SK-N-SH (cell line): ENCODE data around the gene KRTAP5-4. TPM values are rescaled to one million over a fixed set of nuclear protein-coding genes. Genes with fewer than 3 reads are reported as not detected.

Experiments
- CTCF ChIA-PET: fragments of 300-600, 350-600 bp; formaldehyde crosslinking; extraction: SDS; loops from one replicate; lab custom pipeline; 2021; lab: Yijun Ruan, JAX
- POLR2A ChIA-PET: fragments of 350-600 bp; sonication (Branson Sonifier 250); formaldehyde crosslinking; extraction: SDS; loops from one replicate; lab custom pipeline; 2020; ENCODE audit warnings: antibody characterized with exemption, inconsistent platforms; lab: Yijun Ruan, JAX
- DNase-seq: peaks from one replicate; pipeline ENCODE4 v3.0.0; 2012
- H2AFZ ChIP-seq: fragments of 200-600 bp; sonication (generic); 2 replicates; pipeline ENCODE4 v1.8.1; 2016; ENCODE audit warnings: antibody characterized with exemption, mild to moderate bottlenecking, low read depth
- H3F3A ChIP-seq: fragments of 200-600 bp; sonication (generic); replicated peaks from 2 replicates; pipeline ENCODE3; 2016; ENCODE audit warnings: antibody characterized with exemption, mild to moderate bottlenecking; ENCODE audit not compliant: insufficient read depth
- H3K27ac ChIP-seq, 2 experiments: fragments of 200-500 bp in 1 of 2; fragments of 200-600 bp in 1 of 2; sonication (Bioruptor generic) in 1 of 2; sonication (generic), shearing (Covaris generic) in 1 of 2; 2 replicates each; pipeline versions ENCODE4 v1.5.1 to v1.6.1; 2014 to 2016; ENCODE audit warnings: low read depth in 2 of 2, inconsistent platforms in 1 of 2, low read length in 1 of 2, mild to moderate bottlenecking in 1 of 2, mixed read lengths in 1 of 2
- H3K27me3 ChIP-seq: fragments of 200-600 bp; sonication (generic), shearing (Covaris generic); 2 replicates; pipeline ENCODE4 v1.6.1; 2016; ENCODE audit warnings: mixed run types; ENCODE audit not compliant: insufficient read depth
- H3K36me3 ChIP-seq, 2 experiments: fragments of 200-500 bp in 1 of 2; fragments of 200-600 bp in 1 of 2; sonication (Bioruptor generic) in 1 of 2; sonication (generic) in 1 of 2; replicated peaks in 1 of 2; 2 replicates each; pipeline versions ENCODE3 to v1.5.1; 2014 to 2016; ENCODE audit warnings: low read length in 1 of 2, mild to moderate bottlenecking in 1 of 2; ENCODE audit not compliant: insufficient read depth in 2 of 2, control insufficient read depth in 1 of 2
- H3K4me1 ChIP-seq, 2 experiments: fragments of 200-500 bp in 1 of 2; fragments of 200-600 bp in 1 of 2; sonication (Bioruptor generic) in 1 of 2; sonication (generic), shearing (Covaris generic) in 1 of 2; 2 replicates each; pipeline versions ENCODE4 v1.5.1 to v1.6.1; 2014 to 2016; ENCODE audit warnings: low read depth in 1 of 2, low read length in 1 of 2, mixed run types in 1 of 2; ENCODE audit not compliant: insufficient read depth in 2 of 2, control insufficient read depth in 1 of 2
- H3K4me2 ChIP-seq: fragments of 200-600 bp; sonication (generic), shearing (Covaris generic); 2 replicates; pipeline ENCODE4 v1.6.1; 2017; ENCODE audit warnings: mixed run types
- H3K4me3 ChIP-seq, 2 experiments: fragments of 200-500 bp in 1 of 2; fragments of 200-600 bp in 1 of 2; sonication (Bioruptor generic) in 1 of 2; sonication (generic), shearing (Covaris generic) in 1 of 2; 2 replicates each; pipeline versions ENCODE4 v1.5.1 to v1.8.1; 2014 to 2016; ENCODE audit warnings: low read depth in 2 of 2, inconsistent platforms in 1 of 2, low read length in 1 of 2, mild to moderate bottlenecking in 1 of 2, mixed read lengths in 1 of 2, moderate library complexity in 1 of 2
- H3K79me2 ChIP-seq: fragments of 200-600 bp; sonication (generic); 2 replicates; pipeline ENCODE4 v1.8.1; 2017; ENCODE audit warnings: mild to moderate bottlenecking; ENCODE audit not compliant: insufficient read depth
- H3K9ac ChIP-seq: fragments of 200-600 bp; sonication (generic); 2 replicates; pipeline ENCODE4 v1.6.1; 2017; ENCODE audit warnings: mixed run types
- H3K9me2 ChIP-seq: fragments of 200-600 bp; sonication (generic); 2 replicates; pipeline ENCODE4 v1.6.1; 2017; ENCODE audit warnings: mixed run types
- H3K9me3 ChIP-seq: fragments of 200-600 bp; sonication (generic); 2 replicates; pipeline ENCODE4 v1.6.1; 2017; ENCODE audit warnings: mixed run types, mild to moderate bottlenecking, moderate library complexity
- H4K20me1 ChIP-seq: fragments of 200-600 bp; sonication (generic); 2 replicates; pipeline ENCODE4 v1.6.1; 2017; ENCODE audit warnings: mild to moderate bottlenecking, mixed run types; ENCODE audit not compliant: insufficient read depth
- CHD2 ChIP-seq: fragments of 150-350 bp; IDR thresholded peaks from 2 replicates; pipeline ENCODE4 v1.6.1; 2018; ENCODE audit warnings: low read length; ENCODE audit not compliant: partially characterized antibody
- ELF1 ChIP-seq: IDR thresholded peaks from 2 replicates; pipeline ENCODE4 v1.4.0; 2012
- EZH2phosphoT487 ChIP-seq: fragments of 200-600 bp; sonication (generic); IDR thresholded peaks from 2 replicates; pipeline ENCODE4 v1.6.1; 2017; ENCODE audit warnings: low read depth, mixed run types, mild to moderate bottlenecking, antibody characterized with exemption, moderate library complexity, borderline replicate concordance
- FOXM1 ChIP-seq: IDR thresholded peaks from 2 replicates; pipeline ENCODE4 v1.4.0; 2012; ENCODE audit warnings: low read depth, mild to moderate bottlenecking
- GABPA ChIP-seq: IDR thresholded peaks from 2 replicates; pipeline ENCODE4 v1.4.0; 2012; ENCODE audit warnings: low read depth, mild to moderate bottlenecking
- MEF2A ChIP-seq: IDR thresholded peaks from 2 replicates; pipeline ENCODE4 v1.4.0; 2012; ENCODE audit warnings: low read depth, borderline replicate concordance
- NFIC ChIP-seq: IDR thresholded peaks from 2 replicates; pipeline ENCODE4 v1.4.0; 2012; ENCODE audit warnings: borderline replicate concordance
- NRF1 ChIP-seq: IDR thresholded peaks from 2 replicates; pipeline ENCODE4 v1.6.1; 2012; ENCODE audit warnings: low read depth, mild to moderate bottlenecking, low read length
- POLR2AphosphoS5 ChIP-seq: IDR thresholded peaks from 2 replicates; pipeline ENCODE4 v1.6.1; 2012; ENCODE audit warnings: low read depth, low read length
- RCOR1 ChIP-seq: fragments of 150-350 bp; IDR thresholded peaks from 2 replicates; pipeline ENCODE4 v1.6.1; 2017; ENCODE audit warnings: antibody characterized with exemption, low read length
- RFX5 ChIP-seq: IDR thresholded peaks from 2 replicates; pipeline ENCODE4 v1.6.1; 2012; ENCODE audit warnings: mild to moderate bottlenecking, improper control_type of control experiment, low read length
- RXRA ChIP-seq: IDR thresholded peaks from 2 replicates; pipeline ENCODE4 v1.4.0; 2012; ENCODE audit warnings: low read depth, mild to moderate bottlenecking, borderline replicate concordance
- SMC3 ChIP-seq: IDR thresholded peaks from 2 replicates; pipeline ENCODE4 v1.6.1; 2012; ENCODE audit warnings: low read depth, low read length, improper control_type of control experiment
- TCF12 ChIP-seq: IDR thresholded peaks from 2 replicates; pipeline ENCODE4 v1.4.0; 2012
- TEAD4 ChIP-seq: IDR thresholded peaks from 2 replicates; pipeline ENCODE4 v1.4.0; 2012; ENCODE audit warnings: mild to moderate bottlenecking, borderline replicate concordance; ENCODE audit not compliant: insufficient read depth
- YY1 ChIP-seq: IDR thresholded peaks from 2 replicates; pipeline ENCODE4 v1.4.0; 2012; ENCODE audit warnings: low read depth, mild to moderate bottlenecking
- WGBS: methylation state at CpG from one replicate; pipeline ENCODE4 v1.1.6; 2017; ENCODE audit warnings: low lambda C conversion rate; 5-methylcytosine and 5-hydroxymethylcytosine counted together
- polyA plus RNA-seq, 3 experiments: library from polyadenylated mRNA; depleted of rRNA; stranded (reverse); fragments of >200 nt; gene quantifications; 2 replicates each; pipeline ENCODE4 v1.2.3, GENCODE V29; 2012
- TF ChIP-seq, protein P1 (sequence below): IDR thresholded peaks from 2 replicates; pipeline ENCODE4; 2012
- TF ChIP-seq, protein P2 (sequence below): IDR thresholded peaks from 2 replicates; pipeline ENCODE4 v1.6.1; 2012; ENCODE audit warnings: mild to moderate bottlenecking, low read depth, low read length, moderate library complexity
- TF ChIP-seq, protein P3 (sequence below): IDR thresholded peaks from 2 replicates; pipeline ENCODE4 v1.4.0; 2012; ENCODE audit warnings: low read depth
- TF ChIP-seq, protein P4 (sequence below): fragments of 150-350 bp; IDR thresholded peaks from 2 replicates; pipeline ENCODE4 v1.6.1; 2017; ENCODE audit warnings: antibody characterized with exemption, low read length, low read depth, borderline replicate concordance

Gene KRTAP5-4
- polyA plus RNA-seq, 1 of the 3 experiments (the other 2 are of a cell fraction) = not detected

DNA sequence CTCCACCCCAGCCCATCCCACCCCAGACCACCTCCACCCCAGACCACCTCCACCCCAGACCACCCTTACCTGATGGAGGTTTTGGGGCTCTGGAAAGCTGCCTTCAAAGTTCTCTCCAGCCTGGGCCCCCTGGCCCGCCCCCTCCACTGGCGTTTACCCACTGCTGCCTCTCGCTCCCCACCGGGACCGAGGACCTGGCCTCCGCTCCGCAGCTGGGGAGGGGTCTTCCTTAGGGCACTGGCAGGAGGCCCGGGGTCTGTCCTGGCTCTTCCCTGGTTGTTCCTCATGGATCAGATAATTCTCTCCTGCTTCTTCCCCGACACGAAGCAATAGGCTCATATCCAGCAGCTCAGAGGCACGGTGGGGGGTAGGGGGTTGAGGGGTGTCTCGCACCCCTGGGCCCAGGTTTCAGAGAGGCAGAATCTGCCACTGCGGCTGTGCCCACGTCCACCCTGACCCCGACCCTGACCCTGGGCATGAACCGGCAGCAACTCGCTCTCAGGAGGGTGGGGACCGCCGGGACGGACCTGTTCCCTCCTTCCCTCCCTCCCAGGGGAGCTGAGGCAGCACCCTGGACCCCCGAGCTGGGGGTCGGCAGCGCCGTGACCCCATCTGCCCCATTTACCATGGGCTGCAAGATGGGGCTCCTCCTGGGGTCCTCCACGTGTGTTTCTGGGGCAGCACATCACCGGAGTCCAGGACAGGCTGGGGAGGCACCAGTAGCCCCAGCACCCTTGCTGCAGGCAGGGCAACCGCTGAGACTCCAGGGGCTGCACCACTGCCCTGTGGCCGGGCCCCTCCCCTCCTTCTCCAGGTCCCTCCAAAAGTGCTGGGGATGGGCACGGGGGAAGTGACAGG lies 20.6 kb upstream of the KRTAP5-4 start:
- H3K4me3 ChIP-seq = no peak overlapping the region
- CTCF ChIA-PET = interaction anchor here (0.8 to 9.8 kb wide), 7 partner anchors 12 to 507 kb away, joined by 3 to 143 read pairs (median 14); no protein-coding TSS in a partner anchor
- H3K79me2 ChIP-seq = no peaks in the 10 kb centered on the region
- TF ChIP-seq RFX5 = no peak
- TF ChIP-seq, protein P1, sequence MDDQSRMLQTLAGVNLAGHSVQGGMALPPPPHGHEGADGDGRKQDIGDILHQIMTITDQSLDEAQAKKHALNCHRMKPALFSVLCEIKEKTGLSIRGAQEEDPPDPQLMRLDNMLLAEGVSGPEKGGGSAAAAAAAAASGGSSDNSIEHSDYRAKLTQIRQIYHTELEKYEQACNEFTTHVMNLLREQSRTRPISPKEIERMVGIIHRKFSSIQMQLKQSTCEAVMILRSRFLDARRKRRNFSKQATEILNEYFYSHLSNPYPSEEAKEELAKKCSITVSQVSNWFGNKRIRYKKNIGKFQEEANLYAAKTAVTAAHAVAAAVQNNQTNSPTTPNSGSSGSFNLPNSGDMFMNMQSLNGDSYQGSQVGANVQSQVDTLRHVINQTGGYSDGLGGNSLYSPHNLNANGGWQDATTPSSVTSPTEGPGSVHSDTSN = no peak
- no peak for TF ChIP-seq TEAD4
- no peak for TF ChIP-seq SMC3
- no peak for TF ChIP-seq GABPA
- TF ChIP-seq RXRA = no peak
- TF ChIP-seq NRF1 = no peak
- no peak for TF ChIP-seq MEF2A
- no peak for TF ChIP-seq NFIC
- TF ChIP-seq EZH2phosphoT487 = no peak
- no peak for TF ChIP-seq ELF1
- TF ChIP-seq YY1 = no peak
- TF ChIP-seq, protein P2, sequence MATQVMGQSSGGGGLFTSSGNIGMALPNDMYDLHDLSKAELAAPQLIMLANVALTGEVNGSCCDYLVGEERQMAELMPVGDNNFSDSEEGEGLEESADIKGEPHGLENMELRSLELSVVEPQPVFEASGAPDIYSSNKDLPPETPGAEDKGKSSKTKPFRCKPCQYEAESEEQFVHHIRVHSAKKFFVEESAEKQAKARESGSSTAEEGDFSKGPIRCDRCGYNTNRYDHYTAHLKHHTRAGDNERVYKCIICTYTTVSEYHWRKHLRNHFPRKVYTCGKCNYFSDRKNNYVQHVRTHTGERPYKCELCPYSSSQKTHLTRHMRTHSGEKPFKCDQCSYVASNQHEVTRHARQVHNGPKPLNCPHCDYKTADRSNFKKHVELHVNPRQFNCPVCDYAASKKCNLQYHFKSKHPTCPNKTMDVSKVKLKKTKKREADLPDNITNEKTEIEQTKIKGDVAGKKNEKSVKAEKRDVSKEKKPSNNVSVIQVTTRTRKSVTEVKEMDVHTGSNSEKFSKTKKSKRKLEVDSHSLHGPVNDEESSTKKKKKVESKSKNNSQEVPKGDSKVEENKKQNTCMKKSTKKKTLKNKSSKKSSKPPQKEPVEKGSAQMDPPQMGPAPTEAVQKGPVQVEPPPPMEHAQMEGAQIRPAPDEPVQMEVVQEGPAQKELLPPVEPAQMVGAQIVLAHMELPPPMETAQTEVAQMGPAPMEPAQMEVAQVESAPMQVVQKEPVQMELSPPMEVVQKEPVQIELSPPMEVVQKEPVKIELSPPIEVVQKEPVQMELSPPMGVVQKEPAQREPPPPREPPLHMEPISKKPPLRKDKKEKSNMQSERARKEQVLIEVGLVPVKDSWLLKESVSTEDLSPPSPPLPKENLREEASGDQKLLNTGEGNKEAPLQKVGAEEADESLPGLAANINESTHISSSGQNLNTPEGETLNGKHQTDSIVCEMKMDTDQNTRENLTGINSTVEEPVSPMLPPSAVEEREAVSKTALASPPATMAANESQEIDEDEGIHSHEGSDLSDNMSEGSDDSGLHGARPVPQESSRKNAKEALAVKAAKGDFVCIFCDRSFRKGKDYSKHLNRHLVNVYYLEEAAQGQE = no peak
- TF ChIP-seq TCF12 = no peak
- TF ChIP-seq FOXM1 = no peak
- no peak for TF ChIP-seq CHD2
- TF ChIP-seq, protein P3, sequence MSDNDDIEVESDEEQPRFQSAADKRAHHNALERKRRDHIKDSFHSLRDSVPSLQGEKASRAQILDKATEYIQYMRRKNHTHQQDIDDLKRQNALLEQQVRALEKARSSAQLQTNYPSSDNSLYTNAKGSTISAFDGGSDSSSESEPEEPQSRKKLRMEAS = no peak
- TF ChIP-seq, protein P4, sequence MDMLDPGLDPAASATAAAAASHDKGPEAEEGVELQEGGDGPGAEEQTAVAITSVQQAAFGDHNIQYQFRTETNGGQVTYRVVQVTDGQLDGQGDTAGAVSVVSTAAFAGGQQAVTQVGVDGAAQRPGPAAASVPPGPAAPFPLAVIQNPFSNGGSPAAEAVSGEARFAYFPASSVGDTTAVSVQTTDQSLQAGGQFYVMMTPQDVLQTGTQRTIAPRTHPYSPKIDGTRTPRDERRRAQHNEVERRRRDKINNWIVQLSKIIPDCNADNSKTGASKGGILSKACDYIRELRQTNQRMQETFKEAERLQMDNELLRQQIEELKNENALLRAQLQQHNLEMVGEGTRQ = no peak
- no peak for TF ChIP-seq RCOR1
- TF ChIP-seq POLR2AphosphoS5 = no peak
- H2AFZ ChIP-seq = no peak overlapping the region
- H3K9ac ChIP-seq = no peak overlapping the region
- 52% methylated on average over 23 of the region's 29 CpGs for WGBS
- DNase-seq = no peak
- no peaks in the 10 kb centered on the region for H3K36me3 ChIP-seq
- H3K27me3 ChIP-seq = no peaks in the 10 kb centered on the region
- H3F3A ChIP-seq = no peaks in the 10 kb centered on the region
- POLR2A ChIA-PET = no interaction called here
- H3K9me2 ChIP-seq = no peaks in the 10 kb centered on the region
- H3K9me3 ChIP-seq = no peaks in the 10 kb centered on the region
- H4K20me1 ChIP-seq = no peaks in the 10 kb centered on the region
- peaks cover 0 to 25% of the 10 kb centered on the region in 2 experiments; a peak in 1 of 4 replicates for H3K4me1 ChIP-seq
- no peak overlapping the region for H3K4me2 ChIP-seq
- no peak overlapping the region for H3K27ac ChIP-seq
